Left lung (tissue), 10 donors: ENCODE results near the gene SARNP. TPM values are rescaled to one million over a fixed set of nuclear protein-coding genes. Genes with fewer than 3 reads are reported as not detected.
A peak's percentile ranks its signal among the peaks of the same experiment; 100 is the strongest.

Source experiments
- ATAC-seq: fragments of 200-7000 bp; cut with Tn5 transposase; one replicate; pipeline ENCODE4 v1.9.1; 2020; ENCODE audit warnings: moderate library complexity
- DNase-seq, 4 donors: peaks; one replicate each; pipeline ENCODE4 v3.0.0-alpha.2; 2013 to 2020
- H3K27ac ChIP-seq, 2 donors: fragments of 200-600 bp; sonication (generic) in 1 of 2; one replicate each; pipeline versions ENCODE4 v1.5.0 to v1.8.0; 2020 to 2021
- H3K27me3 ChIP-seq, 2 donors: fragments of 200-600 bp; sonication (generic) in 1 of 2; one replicate each; pipeline versions ENCODE4 v1.5.0 to v1.8.0; 2020 to 2021
- H3K36me3 ChIP-seq, 2 donors: fragments of 200-600 bp; sonication (generic) in 1 of 2; one replicate each; pipeline versions ENCODE4 v1.5.0 to v1.8.0; 2020 to 2021
- H3K4me1 ChIP-seq, 2 donors: fragments of 200-600 bp; one replicate each; pipeline ENCODE4 v1.8.0; 2021
- H3K4me3 ChIP-seq, 2 donors: fragments of 200-600 bp; sonication (generic) in 1 of 2; one replicate each; pipeline versions ENCODE4 v1.5.0 to v1.8.0; 2020 to 2021; ENCODE audit warnings: mild to moderate bottlenecking in 1 of 2
- H3K9me3 ChIP-seq, 2 donors: fragments of 200-600 bp; sonication (generic) in 1 of 2; one replicate each; pipeline versions ENCODE4 v1.5.0 to v1.8.0; 2020 to 2021
- intact Hi-C, 2 donors: fragments of 100-400 bp; cut with DNase I; formaldehyde crosslinking; loops; one replicate each; pipeline versions ENCODE4 v1.11.2 to v1.14.2; 2022
- polyA plus RNA-seq, 6 donors: library from polyadenylated mRNA; unstranded; fragments of 120-200 nt; gene quantifications; one replicate each; pipeline ENCODE4 v1.2.1, GENCODE V29; 2013; ENCODE audit not compliant: insufficient read length in 6 of 6
- total RNA-seq, 2 donors: library from RNA; stranded (reverse); fragmentation: NEBNext Ultra II Directional; extraction: Animal tissue kit (Norgen Biotek cat#: 25700); gene quantifications; one replicate each; pipeline ENCODE4 v1.2.1, GENCODE V29; 2021
- TF ChIP-seq, protein P1 (sequence below), 2 donors: fragments of 200-600 bp; sonication (generic) in 1 of 2; IDR thresholded peaks; one replicate each; pipeline versions ENCODE4 v1.5.0 to v1.8.0; 2021; ENCODE audit warnings: antibody characterized with exemption in 2 of 2
- donor health status: DM: no; HTN: yes; CAD: no.
- donor health status: DM: no; HTN: no; CAD: no.

Gene SARNP
- total and polyA plus RNA-seq, 8 donors, result 49.4 to 128 (median 99.2) TPM

DNA sequence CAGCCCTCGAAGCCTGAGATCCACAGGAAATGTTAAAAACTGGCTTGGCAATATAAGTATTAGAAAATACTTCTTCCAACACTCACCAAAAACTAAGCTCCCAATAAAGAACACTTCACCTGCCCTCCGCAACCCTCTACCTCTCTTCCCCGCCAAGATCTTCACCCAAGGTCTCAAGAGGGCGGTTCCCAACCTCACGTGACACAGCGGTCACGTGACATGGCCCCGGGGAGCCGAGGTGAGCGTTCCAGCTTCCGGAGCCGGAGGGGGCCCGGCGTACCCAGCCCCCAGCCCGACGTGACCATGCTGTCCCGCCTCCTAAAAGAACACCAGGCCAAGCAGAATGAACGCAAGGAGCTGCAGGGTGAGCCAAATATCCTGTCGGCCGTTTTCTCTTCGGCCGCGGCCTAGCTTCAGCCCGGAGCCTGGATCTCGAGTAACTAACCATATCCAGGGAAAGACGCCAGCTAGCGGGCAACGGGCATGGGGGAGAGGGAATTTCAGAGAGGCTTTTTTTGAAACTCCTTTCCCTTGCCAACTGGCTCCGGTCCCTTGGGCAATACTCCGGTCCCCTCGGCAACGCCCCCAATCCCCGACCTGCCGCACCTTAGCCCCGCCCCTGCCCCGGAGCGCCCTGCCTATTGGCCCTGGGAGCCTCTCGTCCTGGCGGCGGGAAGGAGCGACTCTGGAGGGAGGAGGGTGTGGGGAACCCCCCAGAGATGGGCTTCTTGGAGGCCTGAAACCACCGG, 101.5 kb downstream of the SARNP start, which contains the start of gene BLOC1S1:
BLOC1S1 (plus strand) TSS at position 214 of the 749 bp plus-strand sequence; CDS start at position 220, 6 bp downstream.
- peak within 1 kb of the TSS; percentile 48 to 94 for H3K4me3 ChIP-seq
- H3K4me1 ChIP-seq, result peaks cover 27 to 55% of the 10 kb centered on the region in 2 donors

GRCh38 chr12:55715169-55715764, 102.3 kb downstream of the SARNP start:
- Histone ChIP-seq H3K27me3 (no peaks in the 10 kb centered on the region), H3K9me3 (no peaks in the 10 kb centered on the region), H3K4me3 (peak overlapping the region; percentile 48 to 94), H3K4me1 (peaks cover 26 to 47% of the 10 kb centered on the region in 2 donors), H3K27ac (peak overlapping the region; percentile 88 to 98), H3K36me3 (peaks cover 0 to 14% of the 10 kb centered on the region in 2 donors)
- ATAC-seq (no peak), DNase-seq (no peak)
- TF ChIP-seq, protein P1, sequence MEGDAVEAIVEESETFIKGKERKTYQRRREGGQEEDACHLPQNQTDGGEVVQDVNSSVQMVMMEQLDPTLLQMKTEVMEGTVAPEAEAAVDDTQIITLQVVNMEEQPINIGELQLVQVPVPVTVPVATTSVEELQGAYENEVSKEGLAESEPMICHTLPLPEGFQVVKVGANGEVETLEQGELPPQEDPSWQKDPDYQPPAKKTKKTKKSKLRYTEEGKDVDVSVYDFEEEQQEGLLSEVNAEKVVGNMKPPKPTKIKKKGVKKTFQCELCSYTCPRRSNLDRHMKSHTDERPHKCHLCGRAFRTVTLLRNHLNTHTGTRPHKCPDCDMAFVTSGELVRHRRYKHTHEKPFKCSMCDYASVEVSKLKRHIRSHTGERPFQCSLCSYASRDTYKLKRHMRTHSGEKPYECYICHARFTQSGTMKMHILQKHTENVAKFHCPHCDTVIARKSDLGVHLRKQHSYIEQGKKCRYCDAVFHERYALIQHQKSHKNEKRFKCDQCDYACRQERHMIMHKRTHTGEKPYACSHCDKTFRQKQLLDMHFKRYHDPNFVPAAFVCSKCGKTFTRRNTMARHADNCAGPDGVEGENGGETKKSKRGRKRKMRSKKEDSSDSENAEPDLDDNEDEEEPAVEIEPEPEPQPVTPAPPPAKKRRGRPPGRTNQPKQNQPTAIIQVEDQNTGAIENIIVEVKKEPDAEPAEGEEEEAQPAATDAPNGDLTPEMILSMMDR (IDR thresholded peaks at IDR 0.05), result no peak
- intact Hi-C loops, result no loop called here

More for the DNA sequence above, 101.5 kb downstream of the SARNP start, which contains the start of gene BLOC1S1:
- no peaks in the 10 kb centered on the region for H3K27me3 ChIP-seq
- intact Hi-C loops, result no loop called here
- peaks cover 0 to 17% of the 10 kb centered on the region in 2 donors for H3K36me3 ChIP-seq
- ATAC-seq (peak; percentile 91), DNase-seq (peak; percentile 92 to 98 (median 96))
- H3K9me3 ChIP-seq, result no peaks in the 10 kb centered on the region
- H3K27ac ChIP-seq, result peak within 1 kb of the TSS; percentile 88 to 98
- TF ChIP-seq, protein P1 (IDR thresholded peaks at IDR 0.05), result no peak

- TF ChIP-seq, protein P1 (IDR thresholded peaks at IDR 0.05), result no peak
- Histone ChIP-seq H3K27me3 (peaks cover 0 to 13% of the 10 kb centered on the region in 2 donors), H3K4me3 (no peak overlapping the region), H3K36me3 (no peaks in the 10 kb centered on the region), H3K9me3 (no peaks in the 10 kb centered on the region), H3K4me1 (peaks cover 20 to 38% of the 10 kb centered on the region in 2 donors), H3K27ac (no peak overlapping the region)
- DNase-seq (no peak), ATAC-seq (no peak)
- intact Hi-C loops, result no loop called here
Measured at GRCh38 chr12:55713721-55714120, 103.8 kb downstream of the SARNP start.

- TF ChIP-seq, protein P1 (IDR thresholded peaks at IDR 0.05), result no peak
- Histone ChIP-seq H3K36me3 (no peaks in the 10 kb centered on the region), H3K9me3 (no peaks in the 10 kb centered on the region), H3K4me1 (peaks cover 17 to 38% of the 10 kb centered on the region in 2 donors), H3K27ac (no peak overlapping the region), H3K4me3 (no peak overlapping the region), H3K27me3 (peaks cover 0 to 18% of the 10 kb centered on the region in 2 donors)
- DNase-seq (no peak), ATAC-seq (no peak)
- intact Hi-C loops, result no loop called here
Measured at GRCh38 chr12:55712700-55713415, 104.7 kb downstream of the SARNP start.
